Measurements from ENCODE around the gene PSMD3. TPM values are rescaled to one million over a fixed set of nuclear protein-coding genes. Genes with fewer than 3 reads are reported as not detected.

Gene PSMD3
- total and polyA plus RNA-seq, 2 of the 4 experiments (the other 2 are of a cell fraction) = 123 to 155 TPM

GRCh38 chr17:39952680-39953470, 27.7 kb upstream of the PSMD3 start:
- intact Hi-C loops (cut with micrococcal nuclease) (loop anchor here (2.0 kb wide), 1 partner anchor 24 kb away; no protein-coding TSS in a partner anchor), in situ Hi-C loops (cut with MboI; ENCODE audit: low sequenced_read_pairs) (no loop called here), dilution Hi-C loops (cut with HindIII; ENCODE audit: low sequenced_read_pairs, unreplicated experiment) (no loop called here)
- H3K4me2 ChIP-seq (ENCODE audit: low read depth, low read length) = peak overlapping the region; percentile 100
- peak overlapping the region; percentile 80 for H3K23ac ChIP-seq (ENCODE audit: low read depth, low read length)
- no peak overlapping the region for H3K56ac ChIP-seq (ENCODE audit: extremely low read depth, insufficient read depth, low read length)
- H3K4me1 ChIP-seq (ENCODE audit: control insufficient read depth, insufficient read depth, low read length) = peaks cover 7% of the 10 kb centered on the region
- H2BK20ac ChIP-seq (ENCODE audit: low read depth, low read length) = peak overlapping the region; percentile 79
- H3K9me3 ChIP-seq (ENCODE audit: control insufficient read depth, insufficient read depth, low read length) = no peaks in the 10 kb centered on the region
- peak overlapping the region; percentile 73 for H2BK120ac ChIP-seq (ENCODE audit: low read depth, low read length)
- peak overlapping the region; percentile 78 for H3K9ac ChIP-seq (ENCODE audit: low read depth, low read length)
- peaks cover 0 to 4% of the 10 kb centered on the region in 2 experiments; a peak in 1 of 4 replicates for H3K79me1 ChIP-seq (ENCODE audit: low read depth in 1 of 2, low read length in 2 of 2)
- 0% methylated on average over 4 of the region's 55 CpGs; no CpG with 5 or more reads in 1 of the 2 experiments for WGBS, 2 experiments (ENCODE audit: extremely low coverage in 2 of 2, insufficient read length in 1 of 2)
- H3K14ac ChIP-seq (replicated peaks; ENCODE audit: low read depth, low read length) = peak overlapping the region; percentile 98
- peak overlapping the region; percentile 81; the same call in 1 of the 2 replicates for H2AK5ac ChIP-seq (ENCODE audit: low read depth, low read length)
- peaks cover 12% of the 10 kb centered on the region for H3K9me1 ChIP-seq (ENCODE audit: insufficient read depth, low read length)
- peak overlapping the region; percentile 64 for H3K4me3 ChIP-seq (ENCODE audit: insufficient read depth, low read depth, low read length)
- ChIA-PET POLR2A (ENCODE audit: unreplicated experiment) (interaction anchor here (0.6 kb wide), 1 partner anchor 1074 kb away, joined by 3 read pairs; the partner anchor contains the start of gene KRTAP1-5), CTCF (no interaction called here)
- H2BK5ac ChIP-seq (ENCODE audit: low read depth, low read length, poor library complexity, severe bottlenecking) = peak overlapping the region; percentile 69
- H4K20me1 ChIP-seq (ENCODE audit: insufficient read depth, low read length) = no peaks in the 10 kb centered on the region
- peak; percentile 92 for DNase-seq
- H2BK15ac ChIP-seq (ENCODE audit: low read depth, low read length) = peak overlapping the region; percentile 87; the same call in 2 of the 3 replicates
- no peaks in the 10 kb centered on the region for H3K36me3 ChIP-seq (ENCODE audit: control insufficient read depth, insufficient read depth, low read length)
- peak overlapping the region; percentile 88 for H4K91ac ChIP-seq (ENCODE audit: insufficient read depth, low read depth, low read length)
- H3K18ac ChIP-seq (ENCODE audit: low read depth, low read length) = peak overlapping the region; percentile 93
- H3K4ac ChIP-seq (ENCODE audit: low read depth, low read length) = peak overlapping the region; percentile 85
- peak overlapping the region; percentile 26; the same call in 1 of the 2 replicates for H3K27ac ChIP-seq (ENCODE audit: insufficient read depth, low read length)
- no peaks in the 10 kb centered on the region; the same call in 1 of the 2 replicates for H3K27me3 ChIP-seq (ENCODE audit: control insufficient read depth, insufficient read depth, low read length)
- peak overlapping the region; percentile 98 for H4K8ac ChIP-seq (ENCODE audit: low read depth in 2 of 2, low read length in 2 of 2)
- BruUV-seq (replicated peaks) = no TSS peak
- TF ChIP-seq MAZ (IDR thresholded peaks at IDR 0.05; ENCODE audit: borderline replicate concordance, low read depth, low read length) (peak; percentile 56; the same call in 1 of the 2 replicates), USF2 (IDR thresholded peaks at IDR 0.05; ENCODE audit: low read depth, low read length) (no peak)
- H2AK9ac ChIP-seq (replicated peaks; ENCODE audit: low read depth, low read length, poor library complexity) = peak overlapping the region; percentile 89
- peak overlapping the region; percentile 99 for H2AFZ ChIP-seq (replicated peaks; ENCODE audit: low read length, poor library complexity)
- H4K5ac ChIP-seq (ENCODE audit: low read depth, low read length) = peak overlapping the region; percentile 97
- ATAC-seq (ENCODE audit: low read depth) = peak; percentile 93
